GM12891 (cell line): ENCODE measurements around the gene CAMSAP2.

Experiments
- PAX5 ChIP-seq: IDR thresholded peaks from 2 replicates; pipeline ENCODE4 v1.6.1; 2011; ENCODE audit warnings: low read length, moderate library complexity, mild to moderate bottlenecking; ENCODE audit not compliant: insufficient read depth, severe bottlenecking
- POLR2A ChIP-seq: IDR thresholded peaks from 2 replicates; pipeline ENCODE4 v1.6.1; 2011; ENCODE audit warnings: low read depth, low read length, control low read depth
- POLR2AphosphoS5 ChIP-seq: IDR thresholded peaks from 2 replicates; pipeline ENCODE4 v1.6.1; 2011; ENCODE audit warnings: low read depth, low read length, control low read depth
- POU2F2 ChIP-seq: IDR thresholded peaks from 2 replicates; pipeline ENCODE4 v1.6.1; 2011; ENCODE audit warnings: low read depth, mild to moderate bottlenecking, control low read depth, low read length, moderate library complexity
- SPI1 ChIP-seq: IDR thresholded peaks from 2 replicates; pipeline ENCODE4 v1.6.1; 2011; ENCODE audit warnings: low read depth, low read length, control low read depth
- TAF1 ChIP-seq: IDR thresholded peaks from 2 replicates; pipeline ENCODE4 v1.6.1; 2011; ENCODE audit warnings: low read depth, low read length, control low read depth

DNA sequence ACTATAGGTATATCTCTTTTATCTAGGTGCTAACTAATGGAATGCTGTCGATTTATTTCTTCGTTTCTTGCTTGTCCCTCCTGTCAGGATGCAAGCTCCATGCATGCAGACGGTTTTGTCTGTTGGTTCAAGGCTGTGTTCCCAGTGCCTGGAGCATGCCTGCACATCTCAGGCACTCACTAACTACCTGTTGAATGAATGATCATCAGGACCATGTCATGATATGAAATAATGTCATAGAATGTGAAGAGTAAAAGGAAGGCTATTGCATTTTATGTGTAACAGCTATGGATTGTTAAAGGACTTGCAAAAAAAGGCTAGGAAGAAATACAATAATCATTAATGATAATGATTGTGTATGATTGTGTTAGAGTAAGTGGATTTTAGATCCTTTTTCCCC lies 138.3 kb downstream of the CAMSAP2 start:
- TF ChIP-seq POLR2A (no peak), POLR2AphosphoS5 (no peak), TAF1 (no peak), POU2F2 (no peak), SPI1 (no peak), PAX5 (no peak)
